GM19240 (cell line): ENCODE data around the gene SOX30.

ENCODE experiments used
- DNase-seq: peaks from one replicate; pipeline ENCODE4 v3.0.0; 2011; ENCODE audit warnings: low spot score; ENCODE audit not compliant: insufficient read length

The SOX30 gene

GRCh38 chr5:157610990-157611389, 41.2 kb downstream of the SOX30 start:
- no peak for DNase-seq

DNA sequence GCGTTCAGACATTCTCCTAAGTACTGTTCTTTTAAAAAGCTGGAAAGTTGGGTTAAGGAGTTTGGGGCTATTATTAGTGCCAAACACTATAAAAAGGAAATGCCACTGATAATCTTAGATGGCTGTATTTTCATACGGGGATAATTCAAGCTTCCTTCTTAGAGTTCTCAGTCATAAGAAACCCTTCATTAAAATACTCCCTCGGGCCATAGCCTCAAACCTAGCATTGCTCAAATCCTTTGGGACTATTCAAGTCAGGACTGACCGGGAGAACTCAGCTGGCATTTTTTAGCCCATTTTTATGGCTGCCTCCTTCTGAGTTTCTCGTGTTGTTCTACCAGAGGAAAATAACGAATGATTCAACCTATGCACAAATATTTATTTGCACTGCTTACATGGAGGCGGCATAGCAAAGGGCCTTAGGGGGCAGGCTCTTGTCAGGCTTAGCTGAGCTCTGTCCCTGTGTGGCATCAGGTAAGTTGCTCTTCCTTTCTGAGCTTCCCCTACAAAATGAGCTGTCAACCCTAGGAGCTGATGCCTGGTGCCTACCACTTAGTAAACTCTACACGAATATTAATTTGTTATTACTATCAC, 43.2 kb downstream of the SOX30 start:
- DNase-seq: no peak

DNA sequence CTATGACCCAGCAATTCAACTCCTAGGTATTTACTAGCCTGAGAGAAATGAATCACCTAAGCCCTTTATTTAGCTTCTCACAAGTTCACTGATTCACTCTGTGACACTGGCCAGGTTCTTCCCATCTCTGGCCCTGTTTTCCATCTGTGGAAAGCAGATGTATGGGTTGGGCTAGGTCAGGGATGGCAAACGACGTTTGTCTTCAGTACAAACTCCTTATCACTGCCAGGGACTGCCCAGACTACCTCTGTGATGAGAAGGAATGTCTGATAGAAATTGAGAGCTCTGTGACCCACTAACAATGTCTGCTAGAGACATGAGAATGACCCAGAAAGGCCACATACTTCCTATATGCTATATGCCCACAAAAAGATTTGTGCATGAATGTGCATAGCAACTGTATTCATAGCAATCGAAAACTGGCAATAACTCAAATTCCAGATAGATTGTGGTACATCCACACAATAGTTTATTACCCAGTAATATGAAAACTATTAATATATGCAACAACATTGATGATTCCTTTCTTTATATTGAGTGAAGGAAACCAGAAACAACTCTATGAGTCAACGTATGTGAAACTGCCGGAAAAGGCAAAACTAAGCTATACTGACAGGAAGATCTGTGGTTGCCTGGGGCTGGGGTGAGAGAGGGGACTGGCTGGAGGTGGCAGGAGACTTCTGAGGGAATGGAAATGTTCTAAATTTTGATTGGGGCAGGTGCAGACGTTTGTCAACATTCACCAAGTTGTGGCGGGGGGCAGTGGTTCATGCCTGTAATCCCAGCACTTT, 44.7 kb downstream of the SOX30 start:
- no peak for DNase-seq

- DNase-seq: no peak
These were observed 46.2 kb downstream of the SOX30 start for GRCh38 chr5:157606046-157606445.

DNA sequence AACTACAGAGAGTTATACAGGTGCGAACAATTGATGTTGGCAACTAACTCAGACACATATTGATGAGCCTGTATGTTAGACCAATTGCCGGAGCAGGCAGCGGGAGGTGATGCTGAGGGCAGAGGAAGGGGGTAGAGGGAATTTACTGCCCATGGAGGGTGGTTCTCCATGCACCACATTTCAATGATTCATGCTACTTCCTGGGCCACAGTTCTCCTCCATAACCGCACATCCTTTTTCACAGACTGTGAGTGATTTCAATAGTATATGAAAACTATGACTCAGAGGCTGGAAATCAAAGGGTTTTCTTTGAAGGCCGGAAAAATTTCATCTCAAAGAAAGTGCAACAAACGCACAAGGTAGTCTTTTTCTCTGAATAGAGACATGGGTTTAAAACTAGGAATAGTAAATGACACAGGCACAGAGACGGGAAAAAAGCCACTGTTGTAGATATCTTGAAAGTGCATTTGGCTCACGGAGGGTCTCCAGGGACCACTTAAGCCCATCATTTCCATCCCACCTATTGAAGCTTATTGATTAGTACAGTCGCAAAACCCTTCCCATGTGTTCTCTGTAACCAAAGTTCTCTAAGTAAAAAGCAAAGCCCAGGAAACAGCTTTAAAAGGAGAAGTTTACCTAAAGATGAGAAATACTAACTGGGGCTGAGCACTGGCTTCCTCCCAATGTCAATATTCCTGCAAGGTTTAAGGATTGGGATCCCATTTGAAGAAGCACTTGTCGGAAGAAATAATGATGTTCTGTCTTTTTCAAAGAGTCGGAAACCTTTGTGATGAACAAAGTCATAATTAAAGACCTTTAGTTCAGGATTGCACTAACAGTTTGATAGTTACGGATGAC, 48.7 kb downstream of the SOX30 start:
- no peak for DNase-seq

- DNase-seq: no peak
These were observed 49.7 kb downstream of the SOX30 start for GRCh38 chr5:157602505-157602904.

DNA sequence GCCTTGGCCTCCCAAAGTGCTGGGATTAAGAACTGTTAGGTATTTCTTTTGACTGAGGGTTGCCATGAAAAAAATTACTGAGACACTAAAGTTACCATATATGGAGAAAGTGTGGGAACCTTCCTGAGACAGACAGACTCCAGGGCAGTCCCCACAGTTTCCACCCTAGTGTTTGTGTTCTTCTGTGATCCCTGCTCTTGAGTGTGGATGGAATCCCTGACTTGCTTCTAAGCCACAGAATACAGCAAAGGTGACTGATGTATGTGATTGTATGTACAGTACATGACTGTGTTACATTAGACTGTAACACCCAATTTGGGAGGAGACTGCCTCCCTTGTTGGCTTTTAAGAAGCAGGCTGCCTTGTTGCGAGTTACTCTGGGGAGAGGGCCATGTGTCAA, 52.0 kb downstream of the SOX30 start:
- no peak for DNase-seq

DNA sequence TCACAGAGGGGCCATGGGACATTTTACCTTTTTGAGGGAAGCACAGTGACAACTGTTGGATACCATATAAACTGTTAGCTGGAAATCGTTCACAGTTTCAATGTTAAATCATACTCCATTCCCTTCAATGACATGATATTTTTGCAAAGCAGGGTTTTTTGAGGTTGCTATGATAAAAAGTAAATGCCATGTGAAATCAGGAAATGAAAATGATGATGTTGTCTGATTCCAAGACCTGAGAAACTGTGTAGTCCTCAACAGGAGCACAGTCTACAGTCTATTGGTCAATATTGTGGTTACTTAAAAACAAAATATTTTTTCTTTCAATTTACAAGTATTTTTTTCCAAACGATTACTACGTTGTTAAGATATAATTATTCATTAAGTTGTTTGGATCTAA, 52.7 kb downstream of the SOX30 start:
- DNase-seq: no peak

- no peak for DNase-seq
These were observed 53.8 kb downstream of the SOX30 start for GRCh38 chr5:157598350-157598936.

DNA sequence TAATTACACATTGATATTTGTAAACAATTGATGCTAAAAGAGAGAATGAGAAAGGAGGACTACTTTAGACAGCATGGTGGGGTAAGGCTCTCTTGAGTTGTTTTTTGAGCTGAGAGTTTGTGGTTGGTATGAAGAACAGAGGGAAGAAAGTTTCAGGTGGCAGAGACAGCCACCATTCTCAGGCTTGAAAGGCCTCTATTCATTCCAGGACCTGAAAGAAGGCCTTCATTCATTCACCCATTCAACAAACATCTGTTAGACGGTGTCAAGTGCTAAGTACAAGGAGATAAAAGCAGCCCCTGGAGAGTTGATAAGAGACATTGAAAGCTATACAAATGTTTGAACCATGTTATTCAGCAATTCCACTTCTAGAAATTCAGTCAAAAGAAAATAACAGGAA, 55.0 kb downstream of the SOX30 start:
- DNase-seq: no peak

DNA sequence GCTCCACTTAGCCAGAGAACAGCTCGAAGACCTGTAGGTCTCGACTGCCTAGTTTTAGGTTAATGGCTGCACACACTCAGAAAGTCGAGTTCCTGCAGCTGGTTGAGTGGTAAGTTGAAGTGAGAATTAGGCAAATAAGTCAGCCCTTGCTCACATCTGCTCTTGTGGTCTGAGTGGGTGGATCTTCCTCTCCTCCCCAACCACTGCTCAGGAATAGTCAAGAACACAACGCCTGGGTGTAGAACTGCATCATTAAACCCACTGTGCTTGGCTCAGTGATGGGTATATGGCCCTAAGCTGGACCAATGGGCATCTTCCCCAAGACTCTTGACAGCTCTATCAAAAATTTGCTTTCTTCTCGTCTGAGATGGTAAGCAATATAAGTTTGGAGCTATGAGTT, 55.8 kb downstream of the SOX30 start:
- DNase-seq: peak; percentile 26

GRCh38 chr5:157594675-157595459, 57.4 kb downstream of the SOX30 start:
- no peak for DNase-seq

DNA sequence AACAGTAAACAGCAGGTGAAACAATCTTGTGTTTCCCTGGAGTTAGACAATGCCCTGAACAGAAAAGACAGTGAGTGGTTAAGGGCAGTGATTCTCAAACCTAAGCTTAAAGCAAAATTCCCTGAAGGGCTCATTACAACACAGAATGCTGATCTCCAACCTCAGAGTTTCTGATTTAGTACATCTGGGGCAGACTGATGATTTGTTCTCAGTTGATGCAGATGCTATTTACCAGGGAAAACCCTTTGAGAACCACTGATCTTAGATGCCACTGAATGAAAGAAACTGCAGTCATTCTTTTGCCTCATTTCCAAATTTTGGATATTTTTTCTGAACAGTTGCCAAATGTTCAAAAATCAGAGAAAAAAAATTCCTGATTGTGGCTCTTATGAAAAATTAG, 58.0 kb downstream of the SOX30 start:
- no peak for DNase-seq

- DNase-seq: no peak
These were observed 59.0 kb downstream of the SOX30 start for GRCh38 chr5:157593052-157593757.

DNA sequence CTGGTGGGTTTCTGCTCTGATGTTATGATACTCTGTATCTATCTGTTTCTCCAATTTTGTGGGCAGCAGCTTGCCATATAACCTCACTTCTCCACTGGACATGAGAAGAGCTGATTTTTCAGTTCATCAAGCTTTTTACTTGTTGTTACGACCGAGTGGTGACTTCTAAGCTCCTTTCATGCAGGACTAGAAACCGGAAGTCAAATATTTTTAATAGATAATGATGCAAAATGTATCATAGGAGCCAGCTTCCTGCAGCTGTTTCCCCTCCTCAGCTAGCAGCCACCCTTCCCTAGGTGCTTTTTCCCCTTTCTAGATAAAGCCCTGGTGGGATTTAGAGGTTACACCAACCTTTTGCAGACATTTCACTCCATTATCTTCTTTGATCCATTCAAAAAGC, 59.6 kb downstream of the SOX30 start:
- no peak for DNase-seq

DNA sequence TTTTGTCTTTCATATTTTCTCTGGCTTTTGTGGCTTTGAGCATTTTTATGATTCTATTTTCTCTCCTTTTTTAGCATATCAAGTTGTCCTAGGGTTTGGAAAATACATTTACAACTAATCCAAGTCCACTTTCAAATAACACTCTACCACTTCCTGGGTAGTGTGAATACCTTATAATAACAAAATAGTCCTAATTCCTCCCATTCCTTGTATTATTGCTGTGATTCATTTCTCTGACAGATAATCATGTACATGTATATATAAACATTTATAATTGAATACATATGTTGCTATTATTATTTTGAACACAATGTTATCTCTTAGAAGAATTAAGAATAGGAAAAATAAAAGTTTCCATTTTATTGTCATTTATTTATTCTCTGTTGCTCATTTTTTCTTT, 61.8 kb downstream of the SOX30 start:
- no peak for DNase-seq

DNA sequence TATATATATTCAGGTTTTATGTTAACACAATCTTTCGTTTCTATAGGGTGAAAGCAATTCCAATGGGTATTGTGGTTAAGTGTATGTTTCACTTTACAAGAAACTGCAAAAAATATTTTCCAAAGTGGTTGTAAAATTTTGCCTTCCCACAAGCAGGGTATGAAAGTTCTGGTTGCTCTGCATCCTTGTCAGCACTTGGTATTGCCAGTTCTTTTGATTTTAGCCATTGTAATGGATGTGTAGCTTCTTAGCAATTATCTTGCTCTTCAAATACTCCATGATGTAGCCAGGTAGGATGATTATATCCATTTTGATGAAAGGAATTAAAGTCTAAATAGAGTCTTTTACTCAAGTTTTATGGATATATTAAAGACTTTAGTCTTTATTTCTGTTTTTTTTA, 67.6 kb downstream of the SOX30 start:
- DNase-seq: no peak

DNA sequence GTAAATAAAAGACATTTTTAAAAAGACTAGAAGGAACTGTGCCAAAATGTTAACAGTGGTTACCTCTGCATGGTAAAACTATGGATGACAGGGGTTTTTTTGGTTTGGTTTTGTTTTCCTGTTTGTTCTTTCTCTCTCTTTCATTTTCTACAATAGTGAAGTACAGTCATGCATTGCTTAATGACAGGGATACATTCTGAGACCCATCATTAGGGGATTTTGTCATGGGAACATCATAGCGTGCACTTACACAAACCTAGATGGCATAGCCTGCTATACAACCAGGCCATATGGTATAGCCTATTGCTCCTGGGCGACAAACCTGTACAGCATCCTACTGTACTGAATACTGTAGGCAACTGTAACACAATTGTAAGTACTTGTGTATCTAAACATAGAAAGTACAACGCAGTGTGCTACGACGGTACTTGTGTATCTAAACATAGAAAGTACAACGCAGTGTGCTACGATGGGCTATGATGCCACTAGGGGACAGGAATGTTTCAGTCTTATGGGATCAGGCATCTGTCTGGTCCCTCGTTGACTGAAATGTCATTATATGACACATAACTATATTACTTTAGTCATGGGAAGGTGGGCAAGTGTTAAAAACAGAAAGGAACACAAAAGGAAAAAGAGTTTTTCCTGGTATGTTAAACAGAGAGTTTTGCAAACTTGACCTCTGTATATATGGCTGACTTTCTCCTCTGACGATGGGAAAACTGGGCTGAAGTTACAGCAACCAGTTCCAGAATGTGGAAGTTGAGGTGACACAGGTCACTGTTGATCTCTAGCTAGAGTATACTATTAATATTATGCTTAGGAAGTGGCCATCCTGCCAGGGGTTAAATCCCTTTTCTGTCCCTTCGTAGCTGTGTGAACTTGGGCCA, 69.3 kb downstream of the SOX30 start:
- no peak for DNase-seq

GRCh38 chr5:157581901-157582300, 70.3 kb downstream of the SOX30 start:
- no peak for DNase-seq
